Smooth muscle cell (in vitro differentiated cells): ENCODE results near the gene CNPPD1. TPM values are rescaled to one million over a fixed set of nuclear protein-coding genes. Genes with fewer than 3 reads are reported as not detected.

ENCODE experiments used
- DNase-seq: peaks from one replicate; lab custom pipeline; 2025; ENCODE audit not compliant: unreplicated experiment; lab: John Stamatoyannopoulos, UW
- H2AFZ ChIP-seq: fragments of 200-600 bp; sonication (generic); 2 replicates; pipeline ENCODE4 v1.6.0; 2016; ENCODE audit warnings: antibody characterized with exemption, low read depth, mild to moderate bottlenecking
- H3F3A ChIP-seq: fragments of 200-600 bp; sonication (generic); 2 replicates; pipeline ENCODE4 v1.6.0; 2017; ENCODE audit warnings: antibody characterized with exemption, low read depth
- H3K27ac ChIP-seq: fragments of 200-600 bp; sonication (generic); 2 replicates; pipeline ENCODE4 v1.5.1; 2016; ENCODE audit warnings: low read depth, mild to moderate bottlenecking
- H3K27me3 ChIP-seq: fragments of 200-600 bp; sonication (generic); 2 replicates; pipeline ENCODE4 v1.6.1; 2016; ENCODE audit warnings: low read depth, mild to moderate bottlenecking
- H3K36me3 ChIP-seq: fragments of 200-600 bp; sonication (generic); 2 replicates; pipeline ENCODE4 v1.5.1; 2016; ENCODE audit warnings: low read depth
- H3K4me1 ChIP-seq: fragments of 200-600 bp; sonication (generic); 2 replicates; pipeline ENCODE4 v1.5.1; 2016; ENCODE audit warnings: low read depth
- H3K4me2 ChIP-seq: fragments of 200-600 bp; sonication (generic); 2 replicates; pipeline ENCODE4 v1.6.0; 2016; ENCODE audit warnings: mild to moderate bottlenecking
- H3K4me3 ChIP-seq: fragments of 200-600 bp; sonication (generic); 2 replicates; pipeline ENCODE4 v1.5.1; 2016; ENCODE audit warnings: mild to moderate bottlenecking
- H3K79me2 ChIP-seq: fragments of 200-600 bp; sonication (generic); 2 replicates; pipeline ENCODE4 v1.6.0; 2016; ENCODE audit warnings: low read depth, mild to moderate bottlenecking
- H3K9ac ChIP-seq: fragments of 200-600 bp; sonication (generic); 2 replicates; pipeline ENCODE4 v1.6.0; 2016; ENCODE audit warnings: low read depth
- H3K9me3 ChIP-seq: fragments of 200-600 bp; sonication (generic); replicated peaks from 2 replicates; pipeline ENCODE4 v1.5.1; 2016; ENCODE audit warnings: low read depth
- H4K20me1 ChIP-seq: fragments of 200-600 bp; sonication (generic); 2 replicates; pipeline ENCODE4 v1.6.0; 2016; ENCODE audit warnings: low read depth
- WGBS: methylation state at CpG from one replicate; pipeline ENCODE4 v1.1.7; 2016; ENCODE audit warnings: low lambda C conversion rate; 5-methylcytosine and 5-hydroxymethylcytosine counted together
- polyA plus RNA-seq: library from polyadenylated mRNA; unstranded; fragments of >200 nt; fragmentation: Nextera tagmentation; extraction: Ambion mirVana; gene quantifications from 2 replicates; pipeline ENCODE4 v1.2.1, GENCODE V29; 2016
- total RNA-seq: library from RNA; depleted of rRNA; stranded (reverse); fragments of >200 nt; gene quantifications from 2 replicates; pipeline ENCODE4 v1.2.3, GENCODE V29; 2014
- TF ChIP-seq, protein P1 (sequence below): fragments of 200-600 bp; sonication (generic); IDR thresholded peaks from 2 replicates; pipeline ENCODE4 v1.5.1; 2017; ENCODE audit warnings: borderline replicate concordance, mild to moderate bottlenecking, antibody characterized with exemption; ENCODE audit not compliant: insufficient read depth, poor library complexity, severe bottlenecking

The CNPPD1 gene
- total RNA-seq = 11.6 and 14.8 TPM in 2 replicates
- 26.0 and 35.3 TPM in 2 replicates for polyA plus RNA-seq

DNA sequence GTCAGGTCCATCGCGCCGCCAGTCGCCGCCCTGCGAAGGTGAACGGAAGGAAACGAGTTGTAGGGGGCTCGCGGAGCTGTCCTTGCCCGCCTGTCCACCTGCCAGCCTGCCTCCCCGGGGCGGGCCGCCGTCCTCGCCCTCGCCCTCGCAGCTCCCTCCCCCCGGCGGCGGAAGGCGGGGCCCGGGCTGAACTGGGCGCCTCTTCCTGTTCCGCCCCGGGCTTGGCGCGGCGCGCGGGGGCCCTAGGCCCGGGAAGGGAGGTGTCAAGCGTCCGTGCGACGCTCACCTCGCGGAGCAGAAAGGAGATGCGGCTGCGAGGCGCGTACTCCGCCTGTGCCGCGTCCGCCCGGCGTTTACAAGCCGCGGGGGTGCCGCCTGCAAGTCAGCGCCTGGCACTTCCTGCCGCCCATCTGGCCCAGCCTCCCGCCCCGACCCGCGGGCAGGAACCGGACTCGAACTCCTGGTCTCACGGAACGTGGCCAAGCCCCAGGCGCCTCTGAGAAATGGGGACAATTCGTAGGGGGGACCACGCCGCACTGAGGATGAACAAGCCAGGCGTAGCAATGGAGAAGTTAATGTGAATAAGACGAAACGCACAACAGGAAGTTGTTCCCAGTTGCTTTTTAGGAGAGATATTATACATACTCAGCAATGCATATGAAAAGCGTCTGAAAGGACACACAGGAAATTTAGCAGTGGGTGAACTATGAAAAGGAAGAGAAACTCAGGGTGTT is at the start of gene CNPPD1:
Gene CNPPD1, minus strand, starts transcription at position 108 of the 734 bp plus-strand sequence. Its CDS starts 97 bp downstream, at position 11.
- H3K4me2 ChIP-seq = peak within 1 kb of the TSS; percentile 99
- H3K36me3 ChIP-seq = no peaks in the 10 kb centered on the region
- peak within 1 kb of the TSS; percentile 79 for H3K27ac ChIP-seq
- no peaks in the 10 kb centered on the region for H3K27me3 ChIP-seq
- peak within 1 kb of the TSS; percentile 89 for H2AFZ ChIP-seq
- under 1% methylated on average over 60 of the region's 69 CpGs for WGBS
- no peaks in the 10 kb centered on the region for H3F3A ChIP-seq
- peak within 1 kb of the TSS; percentile 78 for H3K9ac ChIP-seq
- peaks cover 4% of the 10 kb centered on the region for H3K4me1 ChIP-seq
- peaks cover 7% of the 10 kb centered on the region for H4K20me1 ChIP-seq
- peak within 1 kb of the TSS; percentile 74 for H3K4me3 ChIP-seq
- H3K79me2 ChIP-seq = peaks cover 14% of the 10 kb centered on the region
- TF ChIP-seq, protein P1, sequence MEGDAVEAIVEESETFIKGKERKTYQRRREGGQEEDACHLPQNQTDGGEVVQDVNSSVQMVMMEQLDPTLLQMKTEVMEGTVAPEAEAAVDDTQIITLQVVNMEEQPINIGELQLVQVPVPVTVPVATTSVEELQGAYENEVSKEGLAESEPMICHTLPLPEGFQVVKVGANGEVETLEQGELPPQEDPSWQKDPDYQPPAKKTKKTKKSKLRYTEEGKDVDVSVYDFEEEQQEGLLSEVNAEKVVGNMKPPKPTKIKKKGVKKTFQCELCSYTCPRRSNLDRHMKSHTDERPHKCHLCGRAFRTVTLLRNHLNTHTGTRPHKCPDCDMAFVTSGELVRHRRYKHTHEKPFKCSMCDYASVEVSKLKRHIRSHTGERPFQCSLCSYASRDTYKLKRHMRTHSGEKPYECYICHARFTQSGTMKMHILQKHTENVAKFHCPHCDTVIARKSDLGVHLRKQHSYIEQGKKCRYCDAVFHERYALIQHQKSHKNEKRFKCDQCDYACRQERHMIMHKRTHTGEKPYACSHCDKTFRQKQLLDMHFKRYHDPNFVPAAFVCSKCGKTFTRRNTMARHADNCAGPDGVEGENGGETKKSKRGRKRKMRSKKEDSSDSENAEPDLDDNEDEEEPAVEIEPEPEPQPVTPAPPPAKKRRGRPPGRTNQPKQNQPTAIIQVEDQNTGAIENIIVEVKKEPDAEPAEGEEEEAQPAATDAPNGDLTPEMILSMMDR = no peak
- DNase-seq = peak; percentile 46
- no peaks in the 10 kb centered on the region for H3K9me3 ChIP-seq

GRCh38 chr2:219225350-219225749 is 48.6 kb upstream of the CNPPD1 start:
- H3K4me2 ChIP-seq = no peak overlapping the region
- no peaks in the 10 kb centered on the region for H3K9me3 ChIP-seq
- TF ChIP-seq, protein P1 = no peak
- peaks cover 5% of the 10 kb centered on the region for H3F3A ChIP-seq
- H3K4me1 ChIP-seq = peaks cover 11% of the 10 kb centered on the region
- no peak for DNase-seq
- H3K36me3 ChIP-seq = peaks cover 4% of the 10 kb centered on the region
- peaks cover 27% of the 10 kb centered on the region for H3K79me2 ChIP-seq
- no peaks in the 10 kb centered on the region for H3K27me3 ChIP-seq
- H4K20me1 ChIP-seq = peaks cover 8% of the 10 kb centered on the region
- H3K4me3 ChIP-seq = no peak overlapping the region
- no peak overlapping the region for H3K27ac ChIP-seq
- H2AFZ ChIP-seq = no peak overlapping the region
- H3K9ac ChIP-seq = no peak overlapping the region
- WGBS = 95% methylated on average over 3 of the region's 3 CpGs

- Histone ChIP-seq H3K36me3 (peaks cover 4% of the 10 kb centered on the region), H3K4me1 (peaks cover 13% of the 10 kb centered on the region), H3K4me2 (no peak overlapping the region), H3K4me3 (no peak overlapping the region), H3K9ac (no peak overlapping the region), H3K27ac (no peak overlapping the region), H3K9me3 (no peaks in the 10 kb centered on the region), H2AFZ (no peak overlapping the region), H3F3A (peaks cover 5% of the 10 kb centered on the region), H4K20me1 (peaks cover 8% of the 10 kb centered on the region), H3K27me3 (no peaks in the 10 kb centered on the region), H3K79me2 (peaks cover 25% of the 10 kb centered on the region)
- no peak for DNase-seq
- 97% methylated on average over 31 of the region's 31 CpGs for WGBS
- TF ChIP-seq, protein P1 = no peak
Observed at GRCh38 chr2:219223831-219224610, 47.3 kb upstream of the CNPPD1 start.
